ACC112 (cell line): ENCODE results near the gene LRIT2.
"Not testable (repeated sequence)": the region's sequence is repeated elsewhere in the genome, so short reads cannot be mapped to it uniquely, and the experiment has no call there.

Experiments
- H2AFZ ChIP-seq: fragments of 200-600 bp; sonication (generic); one replicate; pipeline ENCODE4 v1.6.0; 2017; ENCODE audit warnings: antibody characterized with exemption, low read length; ENCODE audit not compliant: unreplicated experiment
- H3K27ac ChIP-seq: fragments of 200-600 bp; sonication (generic); 2 replicates; pipeline ENCODE4 v1.5.1; 2014; ENCODE audit warnings: low read depth, mild to moderate bottlenecking, antibody characterized with exemption, low read length, moderate library complexity
- H3K27me3 ChIP-seq: fragments of 200-600 bp; sonication (generic); 2 replicates; pipeline ENCODE4 v1.6.1; 2014; ENCODE audit warnings: mild to moderate bottlenecking, antibody characterized with exemption, low read length, moderate library complexity, mixed read lengths; ENCODE audit not compliant: insufficient read depth
- H3K36me3 ChIP-seq: fragments of 200-600 bp; sonication (generic); 2 replicates; pipeline ENCODE4 v1.6.1; 2016; ENCODE audit warnings: mild to moderate bottlenecking, antibody characterized with exemption, low read length, moderate library complexity, mixed read lengths; ENCODE audit not compliant: insufficient read depth
- H3K4me1 ChIP-seq: fragments of 200-600 bp; sonication (generic); one replicate; pipeline ENCODE4 v1.6.1; 2016; ENCODE audit warnings: low read length, mixed read lengths; ENCODE audit not compliant: insufficient read depth, unreplicated experiment, control insufficient read depth
- H3K4me3 ChIP-seq: fragments of 200-600 bp; sonication (generic); 2 replicates; pipeline ENCODE4 v1.5.1; 2014; ENCODE audit warnings: mild to moderate bottlenecking, low read depth, low read length
- H3K79me2 ChIP-seq: fragments of 200-600 bp; sonication (generic); one replicate; pipeline ENCODE4 v1.6.0; 2016; ENCODE audit warnings: low read length; ENCODE audit not compliant: control insufficient read depth, unreplicated experiment, insufficient read depth

The LRIT2 gene

DNA sequence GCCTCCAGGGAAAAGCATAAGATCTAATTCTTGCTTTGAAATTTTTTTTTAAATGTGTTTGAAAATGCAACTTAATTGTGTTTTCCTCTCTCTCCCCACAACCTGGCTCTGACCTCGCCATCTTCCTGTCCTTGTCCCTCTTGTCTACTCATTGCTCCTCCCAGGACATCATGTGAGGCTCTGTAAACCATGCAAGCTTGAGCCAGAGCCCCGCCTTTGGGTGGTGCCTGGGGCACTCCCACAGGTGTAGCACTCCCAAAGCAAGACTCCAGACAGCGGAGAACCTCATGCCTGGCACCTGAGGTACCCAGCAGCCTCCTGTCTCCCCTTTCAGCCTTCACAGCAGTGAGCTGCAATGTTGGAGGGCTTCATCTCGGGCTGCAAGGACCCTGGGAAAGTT lies 40.8 kb downstream of the LRIT2 start:
- H3K4me3 ChIP-seq = no peak overlapping the region
- H3K27ac ChIP-seq = no peak overlapping the region
- H3K36me3 ChIP-seq = no peaks in the 10 kb centered on the region
- H3K27me3 ChIP-seq = peaks cover 33% of the 10 kb centered on the region; the same call in 1 of the 2 replicates
- no peaks in the 10 kb centered on the region for H3K4me1 ChIP-seq
- no peaks in the 10 kb centered on the region for H3K79me2 ChIP-seq
- no peak overlapping the region for H2AFZ ChIP-seq

DNA sequence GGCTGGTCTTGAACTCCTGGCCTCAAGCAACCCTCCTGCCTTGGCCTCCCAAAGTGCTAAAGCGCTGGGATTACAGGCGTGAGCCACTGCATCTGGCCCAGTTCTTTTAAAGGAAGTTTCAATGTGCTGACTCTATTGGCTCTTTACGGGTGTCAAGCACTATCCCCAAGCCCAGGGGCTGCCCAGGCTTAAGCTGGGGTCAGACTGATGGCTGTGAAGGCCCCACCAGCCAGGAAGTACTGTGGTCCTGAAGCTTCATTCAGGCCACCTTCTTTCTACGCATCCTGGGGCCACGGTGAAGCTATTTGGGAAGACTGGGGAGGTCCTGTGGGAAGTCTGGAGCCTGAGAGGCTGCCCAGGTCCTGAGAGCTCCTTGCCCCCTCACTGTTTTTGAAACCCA lies 43.7 kb downstream of the LRIT2 start:
- peaks cover 15% of the 10 kb centered on the region; the same call in 1 of the 2 replicates for H3K27me3 ChIP-seq
- no peaks in the 10 kb centered on the region for H3K79me2 ChIP-seq
- H2AFZ ChIP-seq = no peak overlapping the region

GRCh38 chr10:84180386-84180785 lies 45.0 kb downstream of the LRIT2 start:
- peaks cover 15% of the 10 kb centered on the region; the same call in 1 of the 2 replicates for H3K27me3 ChIP-seq
- H3K79me2 ChIP-seq, H3K27ac ChIP-seq, H3K36me3 ChIP-seq, H3K4me3 ChIP-seq, H3K4me1 ChIP-seq, H2AFZ ChIP-seq: not testable (repeated sequence)

More for the DNA sequence above, 43.7 kb downstream of the LRIT2 start:
- no peaks in the 10 kb centered on the region for H3K36me3 ChIP-seq
- H3K4me1 ChIP-seq = no peaks in the 10 kb centered on the region
- no peak overlapping the region for H3K4me3 ChIP-seq
- no peak overlapping the region for H3K27ac ChIP-seq

GRCh38 chr10:84179059-84179710 lies 46.2 kb downstream of the LRIT2 start:
- Histone ChIP-seq H3K79me2 (no peaks in the 10 kb centered on the region), H2AFZ (no peak overlapping the region), H3K4me3 (no peak overlapping the region), H3K27me3 (peaks cover 14% of the 10 kb centered on the region; the same call in 1 of the 2 replicates), H3K27ac (no peak overlapping the region), H3K4me1 (no peaks in the 10 kb centered on the region), H3K36me3 (no peaks in the 10 kb centered on the region)

- H2AFZ ChIP-seq = no peak overlapping the region
- H3K4me1 ChIP-seq = no peaks in the 10 kb centered on the region
- no peaks in the 10 kb centered on the region for H3K36me3 ChIP-seq
- H3K79me2 ChIP-seq = no peaks in the 10 kb centered on the region
- H3K4me3 ChIP-seq = no peak overlapping the region
- peaks cover 22% of the 10 kb centered on the region; the same call in 1 of the 2 replicates for H3K27me3 ChIP-seq
- H3K27ac ChIP-seq = no peak overlapping the region
Measured at GRCh38 chr10:84178160-84178609, 47.2 kb downstream of the LRIT2 start.

DNA sequence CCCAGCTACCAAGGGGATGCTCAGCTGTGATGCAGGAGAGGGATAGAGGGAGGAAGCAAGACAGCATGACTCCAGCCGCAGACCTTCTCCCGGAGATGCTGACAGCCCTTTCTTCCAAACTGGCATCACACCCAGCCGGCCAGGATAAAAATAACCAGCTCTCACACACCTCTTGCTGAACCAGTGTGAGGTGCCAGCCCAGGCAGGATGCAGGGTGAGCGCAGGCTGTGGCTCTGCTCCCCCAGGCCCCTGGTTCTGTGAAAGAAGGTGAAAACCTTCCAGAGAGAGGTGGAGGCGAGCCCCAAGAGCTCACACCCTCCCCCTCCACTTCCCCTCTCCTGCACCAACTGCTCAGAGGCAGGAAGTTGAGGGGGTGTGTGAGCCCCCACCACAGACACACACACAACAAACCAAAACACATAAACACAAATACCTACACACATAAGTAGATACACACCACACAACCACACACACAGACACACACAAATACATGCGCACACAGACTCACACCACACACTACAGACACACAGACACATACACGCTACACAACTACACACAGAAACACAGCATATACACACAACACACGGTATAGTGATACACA lies 47.7 kb downstream of the LRIT2 start:
- no peak overlapping the region for H3K4me3 ChIP-seq
- no peaks in the 10 kb centered on the region for H3K79me2 ChIP-seq
- H2AFZ ChIP-seq = no peak overlapping the region
- H3K4me1 ChIP-seq = no peaks in the 10 kb centered on the region
- peaks cover 24% of the 10 kb centered on the region; the same call in 1 of the 2 replicates for H3K27me3 ChIP-seq
- no peaks in the 10 kb centered on the region for H3K36me3 ChIP-seq
- H3K27ac ChIP-seq = no peak overlapping the region

- peaks cover 17% of the 10 kb centered on the region; the same call in 1 of the 2 replicates for H3K27me3 ChIP-seq
- no peaks in the 10 kb centered on the region for H3K79me2 ChIP-seq
- no peak overlapping the region for H3K27ac ChIP-seq
- no peak overlapping the region for H3K4me3 ChIP-seq
- H3K4me1 ChIP-seq = no peaks in the 10 kb centered on the region
- no peak overlapping the region for H2AFZ ChIP-seq
- H3K36me3 ChIP-seq = no peaks in the 10 kb centered on the region
Measured at GRCh38 chr10:84176836-84177474, 48.4 kb downstream of the LRIT2 start.

DNA sequence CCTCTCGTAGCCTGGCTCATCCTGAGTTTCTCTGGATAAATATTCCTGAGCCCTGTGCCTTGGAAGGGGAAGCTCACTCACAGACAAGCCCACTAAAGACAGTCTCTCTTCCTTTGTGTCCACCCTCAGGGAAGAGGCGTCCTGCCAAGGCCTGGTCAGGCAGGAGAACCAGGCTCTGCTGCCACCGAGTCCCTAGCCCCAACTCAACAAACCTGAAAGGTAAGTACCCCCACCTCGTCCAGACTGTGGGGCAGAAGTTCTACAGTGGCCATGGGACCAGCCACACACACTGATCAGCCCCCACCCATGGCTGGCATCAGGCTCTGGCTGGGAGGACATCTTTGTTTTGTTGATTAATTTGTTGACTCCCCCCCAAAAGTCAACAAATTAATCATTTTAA lies 49.0 kb downstream of the LRIT2 start:
- Histone ChIP-seq H3K36me3 (no peaks in the 10 kb centered on the region), H2AFZ (no peak overlapping the region), H3K27ac (no peak overlapping the region), H3K27me3 (peaks cover 14% of the 10 kb centered on the region; the same call in 1 of the 2 replicates), H3K79me2 (no peaks in the 10 kb centered on the region), H3K4me1 (no peaks in the 10 kb centered on the region), H3K4me3 (no peak overlapping the region)

GRCh38 chr10:84175436-84175835 lies 49.9 kb downstream of the LRIT2 start:
- Histone ChIP-seq H3K27me3 (peaks cover 14% of the 10 kb centered on the region; the same call in 1 of the 2 replicates), H2AFZ (no peak overlapping the region), H3K4me1 (no peaks in the 10 kb centered on the region), H3K27ac (no peak overlapping the region), H3K4me3 (no peak overlapping the region), H3K36me3 (no peaks in the 10 kb centered on the region), H3K79me2 (no peaks in the 10 kb centered on the region)

- Histone ChIP-seq H3K4me3 (no peak within 1 kb of the TSS), H3K27me3 (peaks cover 14% of the 10 kb centered on the region; the same call in 1 of the 2 replicates), H3K36me3 (no peaks in the 10 kb centered on the region), H3K79me2 (no peaks in the 10 kb centered on the region), H3K27ac (no peak within 1 kb of the TSS), H3K4me1 (no peaks in the 10 kb centered on the region), H2AFZ (no peak within 1 kb of the TSS)
Measured at GRCh38 chr10:84173501-84173929, 51.8 kb downstream of the LRIT2 start, which contains the start of gene GPR15LG. GPR15LG (plus strand) TSS chr10:84173801; CDS start chr10:84173852, 51 bp downstream.
